Ishikawa (cell line): ENCODE results near the gene PRR33.

Experiments
- EP300 ChIP-seq: IDR thresholded peaks from 2 replicates; pipeline ENCODE4 v1.6.1; 2012; ENCODE audit warnings: borderline replicate concordance
- MAX ChIP-seq: IDR thresholded peaks from 2 replicates; pipeline ENCODE4 v1.6.1; 2012
- NFIC ChIP-seq: IDR thresholded peaks from 2 replicates; pipeline ENCODE4 v1.6.1; 2012
- RAD21 ChIP-seq: IDR thresholded peaks from 2 replicates; pipeline ENCODE4 v1.6.1; 2012; ENCODE audit warnings: low read depth
- REST ChIP-seq: IDR thresholded peaks from 2 replicates; pipeline ENCODE4 v1.6.1; 2012; ENCODE audit warnings: low read depth, mild to moderate bottlenecking
- TCF12 ChIP-seq: IDR thresholded peaks from 2 replicates; pipeline ENCODE4 v1.6.1; 2012; ENCODE audit warnings: low read depth
- TEAD4 ChIP-seq: IDR thresholded peaks from 2 replicates; pipeline ENCODE4 v1.6.1; 2012
- USF1 ChIP-seq: IDR thresholded peaks from 2 replicates; pipeline ENCODE4 v1.6.1; 2012
- YY1 ChIP-seq: IDR thresholded peaks from 2 replicates; pipeline ENCODE4 v1.6.1; 2012; ENCODE audit warnings: low read depth

- TF ChIP-seq EP300 (no peak), USF1 (no peak), RAD21 (no peak), TEAD4 (no peak), REST (no peak), YY1 (no peak), MAX (no peak), TCF12 (no peak), NFIC (no peak)
These were observed 31.6 kb downstream of the PRR33 start for GRCh38 chr11:1860108-1860507.
